GM12878 (cell line): ENCODE data around the gene NPAS4. TPM values are rescaled to one million over a fixed set of nuclear protein-coding genes. Genes with fewer than 3 reads are reported as not detected.

ENCODE experiments used
- BHLHE40 ChIP-seq, 2 experiments: fragments of 450-650 bp in 1 of 2; IDR thresholded peaks; 2 replicates each; pipeline ENCODE4 v1.6.1; 2011 to 2017; ENCODE audit warnings: low read depth in 2 of 2, borderline replicate concordance in 1 of 2, improper control_type of control experiment in 1 of 2, low read length in 1 of 2, mild to moderate bottlenecking in 1 of 2
- CHD2 ChIP-seq: IDR thresholded peaks from 2 replicates; pipeline ENCODE4 v1.6.1; 2011; ENCODE audit warnings: low read depth, low read length, improper control_type of control experiment, borderline replicate concordance
- CREM ChIP-seq: IDR thresholded peaks from 2 replicates; pipeline ENCODE4 v1.6.1; 2014; ENCODE audit warnings: antibody characterized with exemption, low read depth
- CTCF ChIP-seq, 3 experiments: IDR thresholded peaks in 2 of 3; conservative IDR thresholded peaks in 1 of 3; 2 replicates each; pipeline ENCODE4 v1.5.1; 2011; ENCODE audit warnings: low read depth in 3 of 3, low read length in 3 of 3, mild to moderate bottlenecking in 3 of 3, control low read depth in 2 of 3, moderate library complexity in 2 of 3, inconsistent platforms in 1 of 3, mixed read lengths in 1 of 3; ENCODE audit not compliant: control insufficient read depth in 2 of 3, insufficient read depth in 1 of 3; ENCODE audit errors: extremely low read depth in 1 of 3
- KLF5 ChIP-seq: fragments of 450-650 bp; IDR thresholded peaks from 2 replicates; pipeline ENCODE4 v1.6.1; 2014; ENCODE audit warnings: mild to moderate bottlenecking; ENCODE audit not compliant: partially characterized antibody
- MYC ChIP-seq: IDR thresholded peaks from 2 replicates; pipeline ENCODE4 v1.6.1; 2011; ENCODE audit warnings: mild to moderate bottlenecking, low read length, moderate library complexity, inconsistent platforms; ENCODE audit not compliant: insufficient read depth, insufficient replicate concordance, insufficient read length, severe bottlenecking
- NR2C2 ChIP-seq: IDR thresholded peaks from 2 replicates; pipeline ENCODE4 v1.6.1; 2011; ENCODE audit warnings: borderline replicate concordance, low read depth; ENCODE audit not compliant: control insufficient read depth, insufficient read length
- POLR2AphosphoS2 ChIP-seq: IDR thresholded peaks from 2 replicates; pipeline ENCODE4 v1.6.1; 2011; ENCODE audit warnings: low read depth, mild to moderate bottlenecking, low read length, improper control_type of control experiment, moderate library complexity
- RAD51 ChIP-seq: fragments of 450-650 bp; IDR thresholded peaks from 2 replicates; pipeline ENCODE4 v1.6.1; 2016; ENCODE audit warnings: moderate library complexity, mild to moderate bottlenecking, inconsistent platforms
- SPI1 ChIP-seq: IDR thresholded peaks from 2 replicates; pipeline ENCODE4 v1.6.1; 2011; ENCODE audit warnings: low read depth, mild to moderate bottlenecking, low read length, moderate library complexity, borderline replicate concordance; ENCODE audit not compliant: insufficient read depth
- STAT3 ChIP-seq: IDR thresholded peaks from 2 replicates; pipeline ENCODE4 v1.6.1; 2011; ENCODE audit warnings: low read depth, low read length, improper control_type of control experiment
- TAF1 ChIP-seq: IDR thresholded peaks from 2 replicates; pipeline ENCODE4 v1.6.1; 2011; ENCODE audit warnings: mild to moderate bottlenecking, low read depth, low read length, borderline replicate concordance
- TCF3 ChIP-seq: IDR thresholded peaks from 2 replicates; pipeline ENCODE4 v1.6.1; 2012; ENCODE audit warnings: low read depth, mild to moderate bottlenecking, low read length, borderline replicate concordance; ENCODE audit not compliant: insufficient read depth
- WRNIP1 ChIP-seq: IDR thresholded peaks from 2 replicates; pipeline ENCODE4 v1.6.1; 2011; ENCODE audit warnings: low read depth, low read length, improper control_type of control experiment, borderline replicate concordance
- YBX1 ChIP-seq: fragments of 450-650 bp; IDR thresholded peaks from 2 replicates; pipeline ENCODE4 v1.6.1; 2016; ENCODE audit warnings: antibody characterized with exemption
- YY1 ChIP-seq: IDR thresholded peaks from 2 replicates; pipeline ENCODE4 v1.6.1; 2011; ENCODE audit warnings: low read depth, mild to moderate bottlenecking, low read length
- ZNF217 ChIP-seq: fragments of 450-650 bp; IDR thresholded peaks from 2 replicates; pipeline ENCODE4 v1.6.1; 2017; ENCODE audit warnings: antibody characterized with exemption, mild to moderate bottlenecking
- polyA plus RNA-seq, 11 experiments: library from polyadenylated mRNA; depleted of rRNA in 4 of 11; unstranded in 6 of 11; stranded (reverse) in 5 of 11; fragments of >200 nt; fragmentation: Nextera tagmentation in 4 of 11; fragmentation: Illumina TruSeq in 1 of 11; extraction: Ambion mirVana in 4 of 11; extraction: Trizol in 1 of 11; gene quantifications; 1 replicate in 1 of 11; 2 replicates in 10 of 11; pipeline versions ENCODE4 v1.2.1 to v1.2.3, GENCODE V29; 2011 to 2016; ENCODE audit warnings: inconsistent platforms in 2 of 11, missing spikeins in 2 of 11, low read depth in 1 of 11
- total RNA-seq, 4 experiments: library from RNA; depleted of rRNA in 3 of 4; stranded (reverse); fragments of >200 nt in 3 of 4; fragmentation: Illumina TruSeq in 1 of 4; extraction: Trizol in 1 of 4; gene quantifications; 2 replicates each; pipeline versions ENCODE4 v1.2.1 to v1.2.3, GENCODE V29; 2013 to 2021
- TF ChIP-seq, protein P1 (sequence below): fragments of 450-650 bp; IDR thresholded peaks from 2 replicates; pipeline ENCODE4 v1.6.1; 2016; ENCODE audit warnings: mild to moderate bottlenecking, moderate library complexity, borderline replicate concordance

Gene NPAS4
- total and polyA plus RNA-seq, 10 of the 15 experiments (the other 5 are each of a cell fraction or from before 2014, with no cell fraction given) = 0.03 to 0.18 (median 0.06) TPM; not detected in 7

DNA sequence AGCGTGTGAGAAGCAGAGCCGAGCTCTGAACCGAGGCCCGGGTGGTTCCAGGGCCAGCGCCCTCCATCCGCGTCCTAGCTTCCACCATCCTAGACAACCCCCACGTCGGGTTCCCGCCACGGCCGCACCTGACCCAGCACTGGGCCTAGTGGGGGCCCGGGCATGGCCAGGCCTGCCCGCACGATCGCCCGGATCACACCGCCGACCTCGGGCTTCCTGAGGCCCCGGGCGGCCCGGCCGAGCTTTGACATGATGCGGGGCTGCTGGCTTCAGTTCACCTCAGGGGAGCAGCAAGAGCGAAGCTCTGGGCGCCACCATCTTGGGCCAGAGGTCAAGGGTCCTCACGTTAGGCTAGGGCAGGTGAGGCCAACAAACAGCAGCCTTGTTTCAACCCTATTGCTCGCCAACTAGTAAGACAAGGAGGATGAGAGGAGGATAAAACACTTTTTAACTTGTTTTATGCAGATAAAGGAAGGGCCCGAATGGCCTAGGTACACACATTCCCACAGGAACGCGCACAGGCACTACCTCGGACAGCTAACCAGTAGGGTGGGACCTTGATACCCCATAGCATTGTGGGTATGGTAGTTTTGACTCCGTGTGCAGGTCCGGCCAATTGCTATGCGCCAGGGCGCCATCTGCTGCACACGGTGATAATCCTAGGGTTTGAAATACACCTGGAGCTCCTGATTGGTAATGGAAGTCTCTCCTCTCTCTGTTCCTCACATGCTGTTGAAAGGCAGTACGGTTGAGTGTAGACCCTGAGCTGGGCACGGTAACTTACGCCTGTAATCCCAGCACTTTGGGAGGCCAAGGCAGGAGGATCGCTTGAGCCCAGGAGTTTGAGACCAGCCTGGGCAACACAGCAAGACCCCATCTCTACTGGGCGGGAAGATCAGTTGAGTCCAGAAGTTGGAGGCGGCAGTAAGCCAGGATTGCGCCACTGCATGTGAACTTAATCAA lies 17.9 kb downstream of the NPAS4 start, which contains the start of gene MRPL11 (continued):
- TF ChIP-seq NR2C2 = peak; percentile 78
- no peak for TF ChIP-seq SPI1
- TF ChIP-seq CREM = peak; percentile 80; the same call in 1 of the 2 replicates
- TF ChIP-seq WRNIP1 = no peak; the same call in 1 of the 2 replicates
- 0 out of 2 replicates have a peak, but pooled peaks have one; percentile 34 for TF ChIP-seq RAD51
- TF ChIP-seq MYC = peak; percentile 98
- no peak for TF ChIP-seq POLR2AphosphoS2
- no peak for TF ChIP-seq STAT3
- no peak; the same call in 1 of the 2 replicates for TF ChIP-seq CHD2
- TF ChIP-seq BHLHE40 (IDR thresholded peaks at IDR 0.05; ENCODE audit: borderline replicate concordance in 1 of 2, low read depth in 2 of 2, low read length in 1 of 2) = peak in 1 of 2 experiments; percentile 41; a peak in 2 of 4 replicates
- TF ChIP-seq, protein P1, sequence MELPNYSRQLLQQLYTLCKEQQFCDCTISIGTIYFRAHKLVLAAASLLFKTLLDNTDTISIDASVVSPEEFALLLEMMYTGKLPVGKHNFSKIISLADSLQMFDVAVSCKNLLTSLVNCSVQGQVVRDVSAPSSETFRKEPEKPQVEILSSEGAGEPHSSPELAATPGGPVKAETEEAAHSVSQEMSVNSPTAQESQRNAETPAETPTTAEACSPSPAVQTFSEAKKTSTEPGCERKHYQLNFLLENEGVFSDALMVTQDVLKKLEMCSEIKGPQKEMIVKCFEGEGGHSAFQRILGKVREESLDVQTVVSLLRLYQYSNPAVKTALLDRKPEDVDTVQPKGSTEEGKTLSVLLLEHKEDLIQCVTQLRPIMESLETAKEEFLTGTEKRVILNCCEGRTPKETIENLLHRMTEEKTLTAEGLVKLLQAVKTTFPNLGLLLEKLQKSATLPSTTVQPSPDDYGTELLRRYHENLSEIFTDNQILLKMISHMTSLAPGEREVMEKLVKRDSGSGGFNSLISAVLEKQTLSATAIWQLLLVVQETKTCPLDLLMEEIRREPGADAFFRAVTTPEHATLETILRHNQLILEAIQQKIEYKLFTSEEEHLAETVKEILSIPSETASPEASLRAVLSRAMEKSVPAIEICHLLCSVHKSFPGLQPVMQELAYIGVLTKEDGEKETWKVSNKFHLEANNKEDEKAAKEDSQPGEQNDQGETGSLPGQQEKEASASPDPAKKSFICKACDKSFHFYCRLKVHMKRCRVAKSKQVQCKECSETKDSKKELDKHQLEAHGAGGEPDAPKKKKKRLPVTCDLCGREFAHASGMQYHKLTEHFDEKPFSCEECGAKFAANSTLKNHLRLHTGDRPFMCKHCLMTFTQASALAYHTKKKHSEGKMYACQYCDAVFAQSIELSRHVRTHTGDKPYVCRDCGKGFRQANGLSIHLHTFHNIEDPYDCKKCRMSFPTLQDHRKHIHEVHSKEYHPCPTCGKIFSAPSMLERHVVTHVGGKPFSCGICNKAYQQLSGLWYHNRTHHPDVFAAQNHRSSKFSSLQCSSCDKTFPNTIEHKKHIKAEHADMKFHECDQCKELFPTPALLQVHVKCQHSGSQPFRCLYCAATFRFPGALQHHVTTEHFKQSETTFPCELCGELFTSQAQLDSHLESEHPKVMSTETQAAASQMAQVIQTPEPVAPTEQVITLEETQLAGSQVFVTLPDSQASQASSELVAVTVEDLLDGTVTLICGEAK = peak; percentile 72; the same call in 1 of the 2 replicates
- no peak for TF ChIP-seq YBX1
- TF ChIP-seq CTCF (IDR thresholded peaks at IDR 0.05 in 2 of 3, conservative IDR thresholded peaks at IDR 0.05 in 1 of 3; ENCODE audit: control insufficient read depth in 2 of 3, extremely low read depth in 1 of 3, insufficient read depth in 1 of 3, low read depth in 3 of 3, low read length in 3 of 3) = peak; percentile 66 to 91 (median 87)
- peak; percentile 78 for TF ChIP-seq KLF5
- TF ChIP-seq YY1 = peak; percentile 97
- 0 out of 2 replicates have a peak, but pooled peaks have one; percentile 10 for TF ChIP-seq TCF3
- no peak for TF ChIP-seq ZNF217
- peak; percentile 86 for TF ChIP-seq TAF1
